Karpas-422 (cell line): ENCODE measurements around the gene FXYD3. TPM values are rescaled to one million over a fixed set of nuclear protein-coding genes. Genes with fewer than 3 reads are reported as not detected.

Experiments used
- DNase-seq: peaks from one replicate; pipeline ENCODE4 v3.0.0-alpha.2; 2015
- H2AFZ ChIP-seq: fragments of 200-600 bp; sonication (generic); 2 replicates; pipeline ENCODE4 v1.6.1; 2014; ENCODE audit warnings: antibody characterized with exemption, low read length, mixed read lengths
- H3K27ac ChIP-seq: fragments of 200-600 bp; sonication (generic); 2 replicates; pipeline ENCODE4 v1.5.1; 2014; ENCODE audit warnings: mild to moderate bottlenecking, low read length, moderate library complexity
- H3K27me3 ChIP-seq: fragments of 200-600 bp; sonication (generic); 2 replicates; pipeline ENCODE4 v1.6.1; 2014; ENCODE audit warnings: low read length, mixed read lengths
- H3K36me3 ChIP-seq: fragments of 200-600 bp; sonication (generic); 2 replicates; pipeline ENCODE4 v1.6.1; 2014; ENCODE audit warnings: low read length, mixed read lengths; ENCODE audit not compliant: insufficient read depth
- H3K4me1 ChIP-seq: fragments of 200-600 bp; sonication (generic); 2 replicates; pipeline ENCODE4 v1.6.1; 2014; ENCODE audit warnings: mild to moderate bottlenecking, low read length, mixed read lengths
- H3K4me2 ChIP-seq: fragments of 200-600 bp; sonication (generic); 2 replicates; pipeline ENCODE4 v1.6.1; 2014; ENCODE audit warnings: low read length, low read depth, mild to moderate bottlenecking; ENCODE audit not compliant: poor library complexity, severe bottlenecking
- H3K4me3 ChIP-seq: fragments of 200-600 bp; sonication (generic); 2 replicates; pipeline ENCODE4 v1.5.1; 2014; ENCODE audit warnings: mild to moderate bottlenecking, antibody characterized with exemption, low read length, mixed read lengths
- H3K79me2 ChIP-seq: fragments of 200-600 bp; sonication (generic); 2 replicates; pipeline ENCODE4 v1.6.1; 2014; ENCODE audit warnings: mild to moderate bottlenecking, low read length, mixed read lengths
- H3K9ac ChIP-seq: fragments of 200-600 bp; sonication (generic); 2 replicates; pipeline ENCODE4 v1.6.0; 2014; ENCODE audit warnings: low read length
- H3K9me2 ChIP-seq: fragments of 200-600 bp; sonication (generic), shearing (Covaris generic); replicated peaks from 2 replicates; pipeline ENCODE4 v1.6.0; 2014; ENCODE audit warnings: mild to moderate bottlenecking, low read length, moderate library complexity; ENCODE audit not compliant: insufficient read depth
- H3K9me3 ChIP-seq: fragments of 300-700, 200-600 bp; sonication (generic); 2 replicates; pipeline ENCODE4 v1.6.1; 2014; ENCODE audit warnings: low read length, mixed read lengths
- H4K20me1 ChIP-seq: fragments of 200-600 bp; sonication (generic); 2 replicates; pipeline ENCODE4 v1.6.1; 2014; ENCODE audit warnings: mild to moderate bottlenecking, antibody characterized with exemption, low read length, low read depth; ENCODE audit not compliant: insufficient read depth
- total RNA-seq: library from RNA; depleted of rRNA; stranded (reverse); fragments of >200 nt; shearing (Covaris generic); gene quantifications from 2 replicates; pipeline ENCODE4 v1.2.3, GENCODE V29; 2014; ENCODE audit warnings: low replicate concordance

FXYD3 gene
- total RNA-seq, 1 experiment from 2014 or later, result not detected

DNA sequence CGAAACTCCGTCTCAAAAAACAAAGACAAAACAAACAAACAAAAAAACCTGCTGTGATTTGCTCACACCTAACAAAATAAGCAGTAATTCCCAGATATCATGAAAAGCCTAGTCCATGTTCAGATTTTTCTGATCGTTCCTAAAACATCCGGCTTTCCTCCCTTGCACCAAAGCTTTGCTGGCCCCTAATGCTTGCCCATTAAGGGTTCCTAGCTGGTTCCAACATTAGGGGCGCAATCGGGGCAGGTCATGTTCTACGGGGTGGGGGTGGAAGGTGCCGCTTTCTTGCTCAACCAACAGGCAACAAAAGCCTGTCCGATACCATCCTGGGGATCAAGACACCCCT, 25.5 kb upstream of the FXYD3 start:
- H3K9me3 ChIP-seq, result no peaks in the 10 kb centered on the region
- H3K79me2 ChIP-seq, result no peaks in the 10 kb centered on the region
- H3K27ac ChIP-seq, result no peak overlapping the region
- peak overlapping the region; percentile 91 for H2AFZ ChIP-seq
- no peaks in the 10 kb centered on the region for H3K36me3 ChIP-seq
- H3K9me2 ChIP-seq, result no peaks in the 10 kb centered on the region
- no peaks in the 10 kb centered on the region for H3K27me3 ChIP-seq
- no peaks in the 10 kb centered on the region for H4K20me1 ChIP-seq
- peak overlapping the region; percentile 37 for H3K9ac ChIP-seq
- H3K4me3 ChIP-seq, result peak overlapping the region; percentile 31; the same call in 1 of the 2 replicates
- peak overlapping the region; percentile 57 for H3K4me2 ChIP-seq
- peaks cover 37% of the 10 kb centered on the region for H3K4me1 ChIP-seq
- DNase-seq, result no peak

DNA sequence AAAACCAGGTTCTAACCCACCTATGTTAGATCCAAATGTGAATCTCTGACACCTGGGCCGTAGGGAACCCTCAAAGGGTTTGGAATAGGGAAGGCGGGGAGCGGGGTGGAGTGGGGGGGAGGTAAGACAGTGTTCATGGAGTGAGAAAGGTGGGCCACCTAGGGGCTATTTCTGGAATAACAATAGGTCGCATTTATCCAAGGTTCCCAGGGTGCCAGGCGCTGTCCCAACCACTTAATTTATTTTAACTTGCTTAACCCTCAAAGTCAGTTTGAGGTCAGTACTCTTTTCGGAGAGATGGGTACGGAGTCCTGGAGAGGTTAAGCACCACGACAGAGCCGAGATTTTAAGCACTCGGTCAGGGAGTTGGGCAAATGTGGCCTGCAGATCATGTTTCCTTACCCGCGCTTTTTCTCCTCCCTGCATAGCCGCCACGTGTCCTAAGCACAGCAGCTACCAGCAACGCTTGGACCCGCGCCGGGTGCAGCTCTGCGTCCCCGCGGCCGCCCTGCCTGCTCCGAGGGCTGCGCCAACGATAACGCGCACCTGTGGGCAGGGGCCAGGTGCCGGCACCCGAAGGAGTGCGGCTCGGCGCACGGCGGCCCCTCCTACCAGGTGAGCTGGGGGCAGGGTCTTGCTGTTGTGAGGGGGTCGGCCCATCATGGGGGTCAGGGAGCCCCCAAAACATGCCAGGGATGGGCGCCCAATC, 25.0 kb upstream of the FXYD3 start:
- Histone ChIP-seq H4K20me1 (no peaks in the 10 kb centered on the region), H3K79me2 (no peaks in the 10 kb centered on the region), H3K36me3 (no peaks in the 10 kb centered on the region), H3K4me2 (peak overlapping the region; percentile 57), H3K9ac (peak overlapping the region; percentile 37), H3K4me3 (peak overlapping the region; percentile 31; the same call in 1 of the 2 replicates), H3K4me1 (peaks cover 32% of the 10 kb centered on the region), H2AFZ (peak overlapping the region; percentile 91), H3K27me3 (no peaks in the 10 kb centered on the region), H3K9me2 (no peaks in the 10 kb centered on the region), H3K27ac (no peak overlapping the region), H3K9me3 (no peaks in the 10 kb centered on the region)
- DNase-seq, result peak; percentile 84

DNA sequence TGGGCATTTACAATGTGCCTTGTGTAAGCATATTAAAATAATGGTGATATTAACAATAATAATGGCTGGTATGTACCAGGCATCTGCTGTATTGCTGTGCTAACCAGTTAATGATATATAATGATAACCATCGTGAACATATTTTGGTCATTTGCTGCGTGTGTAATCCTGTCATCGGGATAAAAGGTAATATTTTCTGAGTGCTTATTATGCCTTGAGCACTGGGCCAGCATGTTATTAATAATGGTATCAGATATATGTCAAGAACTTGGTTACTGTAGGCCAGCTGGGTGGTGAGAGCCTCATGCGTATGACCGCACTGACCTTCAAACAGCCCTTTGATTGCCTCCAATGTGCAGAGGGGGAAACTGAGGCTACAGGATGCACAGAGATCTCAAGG, 22.2 kb upstream of the FXYD3 start:
- H3K4me2 ChIP-seq, result no peak overlapping the region
- no peaks in the 10 kb centered on the region for H3K79me2 ChIP-seq
- H3K9me2 ChIP-seq, result no peaks in the 10 kb centered on the region
- H3K27me3 ChIP-seq, result no peaks in the 10 kb centered on the region
- H3K27ac ChIP-seq, result no peak overlapping the region
- H2AFZ ChIP-seq, result no peak overlapping the region
- no peaks in the 10 kb centered on the region for H4K20me1 ChIP-seq
- H3K4me1 ChIP-seq, result peaks cover 11% of the 10 kb centered on the region
- H3K4me3 ChIP-seq, result no peak overlapping the region
- DNase-seq, result no peak
- no peak overlapping the region for H3K9ac ChIP-seq
- no peaks in the 10 kb centered on the region for H3K36me3 ChIP-seq
- H3K9me3 ChIP-seq, result no peaks in the 10 kb centered on the region

DNA sequence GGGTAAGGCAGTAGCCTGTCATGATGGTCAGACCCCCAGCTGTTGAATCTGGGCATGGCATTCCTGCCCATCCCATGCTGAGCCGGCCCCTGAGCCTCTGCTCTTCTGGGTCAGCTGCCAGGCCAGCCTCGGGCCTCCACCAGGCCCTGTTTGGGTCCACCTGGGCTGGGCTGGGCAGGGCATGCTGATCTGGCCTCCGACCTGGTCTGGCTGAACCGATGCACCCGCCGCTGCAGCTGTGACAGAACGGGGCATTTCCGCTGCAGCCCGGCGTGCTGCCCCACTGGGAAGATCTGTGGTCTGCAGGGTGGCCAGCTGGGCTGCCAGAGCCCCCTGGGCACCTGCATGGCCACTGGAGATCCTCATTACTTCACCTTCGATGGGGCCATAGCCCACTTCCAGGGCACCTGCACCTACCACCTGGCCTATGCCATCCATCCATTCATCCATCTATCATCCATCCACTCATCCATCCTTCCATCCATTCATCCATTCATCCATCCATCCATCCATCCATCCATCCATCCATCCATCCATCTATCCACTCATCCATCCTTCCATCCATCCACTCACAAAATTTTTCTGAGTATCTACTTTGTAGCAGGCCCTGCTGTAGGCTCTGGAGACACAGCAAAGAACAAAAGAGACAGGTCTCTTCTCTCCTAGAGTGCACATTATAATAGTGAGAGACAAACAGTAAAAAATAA, 21.5 kb upstream of the FXYD3 start:
- H3K9me2 ChIP-seq, result no peaks in the 10 kb centered on the region
- no peak overlapping the region for H3K4me3 ChIP-seq
- no peaks in the 10 kb centered on the region for H3K9me3 ChIP-seq
- H2AFZ ChIP-seq, result no peak overlapping the region
- no peaks in the 10 kb centered on the region for H3K79me2 ChIP-seq
- no peak overlapping the region for H3K9ac ChIP-seq
- H4K20me1 ChIP-seq, result no peaks in the 10 kb centered on the region
- peaks cover 11% of the 10 kb centered on the region for H3K4me1 ChIP-seq
- H3K27me3 ChIP-seq, result no peaks in the 10 kb centered on the region
- DNase-seq, result no peak
- no peaks in the 10 kb centered on the region for H3K36me3 ChIP-seq
- no peak overlapping the region for H3K4me2 ChIP-seq
- no peak overlapping the region for H3K27ac ChIP-seq

- no peak overlapping the region for H3K4me3 ChIP-seq
- H3K4me1 ChIP-seq, result peaks cover 17% of the 10 kb centered on the region
- no peaks in the 10 kb centered on the region for H3K9me3 ChIP-seq
- no peaks in the 10 kb centered on the region for H4K20me1 ChIP-seq
- H3K4me2 ChIP-seq, result no peak overlapping the region
- DNase-seq, result no peak
- no peaks in the 10 kb centered on the region for H3K79me2 ChIP-seq
- no peaks in the 10 kb centered on the region for H3K36me3 ChIP-seq
- no peaks in the 10 kb centered on the region for H3K27me3 ChIP-seq
- no peak overlapping the region for H2AFZ ChIP-seq
- H3K9me2 ChIP-seq, result no peaks in the 10 kb centered on the region
- H3K9ac ChIP-seq, result no peak overlapping the region
- no peak overlapping the region for H3K27ac ChIP-seq
Measured at GRCh38 chr19:35094656-35095055, 21.0 kb upstream of the FXYD3 start.

GRCh38 chr19:35095667-35096368, 19.8 kb upstream of the FXYD3 start:
- no peak overlapping the region for H3K27ac ChIP-seq
- DNase-seq, result no peak
- no peak overlapping the region for H3K4me2 ChIP-seq
- no peak overlapping the region for H2AFZ ChIP-seq
- H4K20me1 ChIP-seq, result no peaks in the 10 kb centered on the region
- no peak overlapping the region for H3K9ac ChIP-seq
- no peaks in the 10 kb centered on the region for H3K79me2 ChIP-seq
- no peaks in the 10 kb centered on the region for H3K27me3 ChIP-seq
- H3K9me3 ChIP-seq, result no peaks in the 10 kb centered on the region
- no peak overlapping the region for H3K4me3 ChIP-seq
- no peaks in the 10 kb centered on the region for H3K9me2 ChIP-seq
- H3K36me3 ChIP-seq, result no peaks in the 10 kb centered on the region
- H3K4me1 ChIP-seq, result peaks cover 10% of the 10 kb centered on the region

GRCh38 chr19:35098413-35099049, 17.1 kb upstream of the FXYD3 start:
- H3K9me3 ChIP-seq, result no peaks in the 10 kb centered on the region
- no peaks in the 10 kb centered on the region for H3K9me2 ChIP-seq
- H3K27ac ChIP-seq, result no peak overlapping the region
- H3K9ac ChIP-seq, result no peak overlapping the region
- no peaks in the 10 kb centered on the region for H3K36me3 ChIP-seq
- no peak overlapping the region for H2AFZ ChIP-seq
- no peaks in the 10 kb centered on the region for H4K20me1 ChIP-seq
- no peaks in the 10 kb centered on the region for H3K27me3 ChIP-seq
- H3K79me2 ChIP-seq, result no peaks in the 10 kb centered on the region
- peaks cover 7% of the 10 kb centered on the region for H3K4me1 ChIP-seq
- H3K4me3 ChIP-seq, result no peak overlapping the region
- H3K4me2 ChIP-seq, result no peak overlapping the region
- DNase-seq, result no peak
